ENCODE results near the gene MROH9.

MROH9 gene

GRCh38 chr1:171075041-171075440, 139.7 kb downstream of the MROH9 start:
- H3K27me3 ChIP-seq (ENCODE audit: low read depth) = no peaks in the 10 kb centered on the region; the same call in 1 of the 2 replicates
- no peak overlapping the region for H3K4me3 ChIP-seq
- H3K36me3 ChIP-seq (replicated peaks) = no peaks in the 10 kb centered on the region
- in situ Hi-C loops (cut with MboI; ENCODE audit: low sequenced_read_pairs) = no loop called here
- no peak for DNase-seq (ENCODE audit: low spot score in 2 of 2)
- no peaks in the 10 kb centered on the region for H3K9me3 ChIP-seq
- no peaks in the 10 kb centered on the region for H3K4me1 ChIP-seq

- Histone ChIP-seq H3K4me3 (no peak overlapping the region), H3K4me1 (no peaks in the 10 kb centered on the region), H3K27me3 (ENCODE audit: low read depth) (0 out of 2 replicates have a peak, but pooled peaks cover 2% of the 10 kb centered on the region), H3K36me3 (replicated peaks) (no peaks in the 10 kb centered on the region), H3K9me3 (no peaks in the 10 kb centered on the region)
- peak in 1 of 2 experiments; percentile 28 for DNase-seq (ENCODE audit: low spot score in 2 of 2)
- in situ Hi-C loops (cut with MboI; ENCODE audit: low sequenced_read_pairs) = no loop called here
Measured at GRCh38 chr1:171081314-171081753, 146.0 kb downstream of the MROH9 start.

GRCh38 chr1:171081763-171082201, 146.4 kb downstream of the MROH9 start:
- in situ Hi-C loops (cut with MboI; ENCODE audit: low sequenced_read_pairs) = no loop called here
- no peak for DNase-seq (ENCODE audit: low spot score in 2 of 2)
- H3K4me3 ChIP-seq = no peak overlapping the region
- H3K27me3 ChIP-seq (ENCODE audit: low read depth) = 0 out of 2 replicates have a peak, but pooled peaks cover 2% of the 10 kb centered on the region
- no peaks in the 10 kb centered on the region for H3K36me3 ChIP-seq (replicated peaks)
- H3K9me3 ChIP-seq = no peaks in the 10 kb centered on the region
- no peaks in the 10 kb centered on the region for H3K4me1 ChIP-seq

- DNase-seq (ENCODE audit: low spot score in 2 of 2) = no peak
- no peaks in the 10 kb centered on the region for H3K4me1 ChIP-seq
- in situ Hi-C loops (cut with MboI; ENCODE audit: low sequenced_read_pairs) = no loop called here
Measured at GRCh38 chr1:171082606-171083005, 147.3 kb downstream of the MROH9 start.

GRCh38 chr1:171083222-171083621, 147.9 kb downstream of the MROH9 start:
- in situ Hi-C loops (cut with MboI; ENCODE audit: low sequenced_read_pairs) = no loop called here

More at GRCh38 chr1:171082606-171083005, 147.3 kb downstream of the MROH9 start:
- H3K36me3 ChIP-seq (replicated peaks) = no peaks in the 10 kb centered on the region
- H3K27me3 ChIP-seq (ENCODE audit: low read depth) = 0 out of 2 replicates have a peak, but pooled peaks cover 2% of the 10 kb centered on the region
- no peaks in the 10 kb centered on the region for H3K9me3 ChIP-seq
- H3K4me3 ChIP-seq = no peak overlapping the region

GRCh38 chr1:171084091-171084490, 148.8 kb downstream of the MROH9 start:
- in situ Hi-C loops (cut with MboI; ENCODE audit: low sequenced_read_pairs) = no loop called here
- DNase-seq (ENCODE audit: low spot score in 2 of 2) = no peak

More at GRCh38 chr1:171083222-171083621, 147.9 kb downstream of the MROH9 start:
- Histone ChIP-seq H3K4me3 (no peak overlapping the region), H3K9me3 (no peaks in the 10 kb centered on the region), H3K36me3 (replicated peaks) (no peaks in the 10 kb centered on the region), H3K4me1 (no peaks in the 10 kb centered on the region), H3K27me3 (ENCODE audit: low read depth) (0 out of 2 replicates have a peak, but pooled peaks cover 2% of the 10 kb centered on the region)
- no peak for DNase-seq (ENCODE audit: low spot score in 2 of 2)

GRCh38 chr1:171084870-171085269, 149.5 kb downstream of the MROH9 start:
- Histone ChIP-seq H3K9me3 (no peaks in the 10 kb centered on the region), H3K36me3 (replicated peaks) (no peaks in the 10 kb centered on the region), H3K4me1 (no peaks in the 10 kb centered on the region), H3K4me3 (no peak overlapping the region), H3K27me3 (ENCODE audit: low read depth) (0 out of 2 replicates have a peak, but pooled peaks cover 2% of the 10 kb centered on the region)
- no peak for DNase-seq (ENCODE audit: low spot score in 2 of 2)
- in situ Hi-C loops (cut with MboI; ENCODE audit: low sequenced_read_pairs) = no loop called here

More at GRCh38 chr1:171084091-171084490, 148.8 kb downstream of the MROH9 start:
- Histone ChIP-seq H3K36me3 (replicated peaks) (no peaks in the 10 kb centered on the region), H3K27me3 (ENCODE audit: low read depth) (0 out of 2 replicates have a peak, but pooled peaks cover 2% of the 10 kb centered on the region), H3K9me3 (no peaks in the 10 kb centered on the region), H3K4me3 (no peak overlapping the region), H3K4me1 (no peaks in the 10 kb centered on the region)

GRCh38 chr1:171087896-171088295, 152.6 kb downstream of the MROH9 start:
- DNase-seq (ENCODE audit: low spot score in 2 of 2) = no peak
- H3K27me3 ChIP-seq (ENCODE audit: low read depth) = 0 out of 2 replicates have a peak, but pooled peaks cover 2% of the 10 kb centered on the region
- in situ Hi-C loops (cut with MboI; ENCODE audit: low sequenced_read_pairs) = no loop called here
- H3K36me3 ChIP-seq (replicated peaks) = no peaks in the 10 kb centered on the region
- no peaks in the 10 kb centered on the region for H3K4me1 ChIP-seq
- no peaks in the 10 kb centered on the region for H3K9me3 ChIP-seq
- no peak overlapping the region for H3K4me3 ChIP-seq

GRCh38 chr1:171090604-171091003, 155.3 kb downstream of the MROH9 start, which contains the start of gene FMO3:
TSS of gene FMO3 (plus strand) at chr1:171090905. CDS start at chr1:171092659, 1,754 bp downstream.
- DNase-seq (ENCODE audit: low spot score in 2 of 2) = no peak
- Histone ChIP-seq H3K9me3 (no peaks in the 10 kb centered on the region), H3K4me1 (no peaks in the 10 kb centered on the region), H3K27me3 (ENCODE audit: low read depth) (no peaks in the 10 kb centered on the region), H3K4me3 (no peak within 1 kb of the TSS), H3K36me3 (replicated peaks) (no peaks in the 10 kb centered on the region)
- in situ Hi-C loops (cut with MboI; ENCODE audit: low sequenced_read_pairs) = no loop called here

GRCh38 chr1:171103862-171104261, 168.5 kb downstream of the MROH9 start:
- no peaks in the 10 kb centered on the region for H3K36me3 ChIP-seq (replicated peaks)
- DNase-seq (ENCODE audit: low spot score in 2 of 2) = no peak
- H3K9me3 ChIP-seq = no peaks in the 10 kb centered on the region
- H3K4me1 ChIP-seq = no peaks in the 10 kb centered on the region
- H3K4me3 ChIP-seq = no peak overlapping the region
- in situ Hi-C loops (cut with MboI; ENCODE audit: low sequenced_read_pairs) = no loop called here
- H3K27me3 ChIP-seq (ENCODE audit: low read depth) = 0 out of 2 replicates have a peak, but pooled peaks cover under 1% of the 10 kb centered on the region

- DNase-seq (ENCODE audit: low spot score in 2 of 2) = no peak
- Histone ChIP-seq H3K36me3 (replicated peaks) (no peaks in the 10 kb centered on the region), H3K9me3 (no peaks in the 10 kb centered on the region), H3K4me3 (no peak overlapping the region), H3K4me1 (no peaks in the 10 kb centered on the region), H3K27me3 (ENCODE audit: low read depth) (peaks cover 5% of the 10 kb centered on the region; the same call in 1 of the 2 replicates)
- in situ Hi-C loops (cut with MboI; ENCODE audit: low sequenced_read_pairs) = no loop called here
Measured at GRCh38 chr1:171107262-171107940, 172.1 kb downstream of the MROH9 start.

GRCh38 chr1:171107969-171108368, 172.6 kb downstream of the MROH9 start:
- Histone ChIP-seq H3K4me1 (no peaks in the 10 kb centered on the region), H3K4me3 (no peak overlapping the region), H3K27me3 (ENCODE audit: low read depth) (peaks cover 5% of the 10 kb centered on the region; the same call in 1 of the 2 replicates), H3K36me3 (replicated peaks) (no peaks in the 10 kb centered on the region), H3K9me3 (no peaks in the 10 kb centered on the region)
- in situ Hi-C loops (cut with MboI; ENCODE audit: low sequenced_read_pairs) = no loop called here
- no peak for DNase-seq (ENCODE audit: low spot score in 2 of 2)

GRCh38 chr1:171109966-171110365, 174.6 kb downstream of the MROH9 start:
- peaks cover 5% of the 10 kb centered on the region; the same call in 1 of the 2 replicates for H3K27me3 ChIP-seq (ENCODE audit: low read depth)
- no peaks in the 10 kb centered on the region for H3K4me1 ChIP-seq
- no peak overlapping the region for H3K4me3 ChIP-seq
- no peaks in the 10 kb centered on the region for H3K36me3 ChIP-seq (replicated peaks)
- no peaks in the 10 kb centered on the region for H3K9me3 ChIP-seq
- in situ Hi-C loops (cut with MboI; ENCODE audit: low sequenced_read_pairs) = no loop called here
- no peak for DNase-seq (ENCODE audit: low spot score in 2 of 2)

- Histone ChIP-seq H3K4me3 (no peak overlapping the region), H3K36me3 (replicated peaks) (no peaks in the 10 kb centered on the region), H3K27me3 (ENCODE audit: low read depth) (peaks cover 5% of the 10 kb centered on the region; the same call in 1 of the 2 replicates), H3K4me1 (no peaks in the 10 kb centered on the region), H3K9me3 (no peaks in the 10 kb centered on the region)
- in situ Hi-C loops (cut with MboI; ENCODE audit: low sequenced_read_pairs) = no loop called here
- no peak for DNase-seq (ENCODE audit: low spot score in 2 of 2)
Measured at GRCh38 chr1:171110621-171111326, 175.4 kb downstream of the MROH9 start.

Measured in HAP-1 (cell line).